GM21526 (cell line): ENCODE results near the gene CRTC3.

Experiments
- ATAC-seq: cut with Tn5 transposase; IDR thresholded peaks from one replicate; pipeline ENCODE4 v1.9.1; 2021; ENCODE audit warnings: moderate library complexity; ENCODE audit not compliant: unreplicated experiment, low FRiP score

The CRTC3 gene

DNA sequence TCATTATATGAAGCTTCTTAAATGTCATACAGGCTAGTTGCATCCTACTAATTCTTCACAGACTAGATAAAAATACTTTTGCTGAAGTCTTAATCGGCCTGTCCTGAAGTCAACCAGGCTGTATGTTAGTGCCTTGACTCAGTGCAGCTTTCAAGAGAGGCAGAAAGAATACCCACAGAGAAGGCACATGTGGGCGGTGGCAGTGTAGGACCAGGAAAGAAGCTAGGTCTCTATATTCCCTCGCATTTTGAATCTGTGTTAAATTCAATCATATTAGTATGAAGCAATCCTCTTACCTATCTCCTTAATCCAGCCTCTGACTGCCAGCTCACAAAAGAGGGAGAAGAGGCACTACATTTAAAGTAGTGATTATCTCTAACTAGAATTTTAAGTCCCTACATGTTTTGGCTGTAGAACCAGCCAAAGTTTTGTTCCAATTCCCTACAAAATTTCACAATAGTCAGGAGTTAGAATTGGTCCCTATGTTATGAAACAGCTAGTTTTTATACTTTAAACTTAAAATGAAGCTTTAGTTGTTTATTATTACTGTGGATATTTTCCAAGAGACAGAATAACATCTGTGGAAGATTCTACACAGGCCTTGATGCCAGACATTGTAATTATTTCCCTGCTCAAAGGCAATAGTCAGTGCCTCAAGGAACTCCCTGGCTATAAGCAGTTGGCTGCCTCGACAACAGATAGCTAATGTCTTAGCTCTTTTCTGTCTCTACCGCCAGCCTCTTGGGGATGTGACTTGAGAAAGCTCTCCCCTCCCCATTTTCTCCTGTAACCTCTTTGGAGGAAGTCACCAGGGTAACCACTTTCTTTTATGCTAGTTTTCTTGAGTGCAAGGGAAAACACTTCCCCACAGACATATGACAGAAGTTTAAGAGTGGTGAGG is 31.9 kb downstream of the CRTC3 start:
- no peak for ATAC-seq

DNA sequence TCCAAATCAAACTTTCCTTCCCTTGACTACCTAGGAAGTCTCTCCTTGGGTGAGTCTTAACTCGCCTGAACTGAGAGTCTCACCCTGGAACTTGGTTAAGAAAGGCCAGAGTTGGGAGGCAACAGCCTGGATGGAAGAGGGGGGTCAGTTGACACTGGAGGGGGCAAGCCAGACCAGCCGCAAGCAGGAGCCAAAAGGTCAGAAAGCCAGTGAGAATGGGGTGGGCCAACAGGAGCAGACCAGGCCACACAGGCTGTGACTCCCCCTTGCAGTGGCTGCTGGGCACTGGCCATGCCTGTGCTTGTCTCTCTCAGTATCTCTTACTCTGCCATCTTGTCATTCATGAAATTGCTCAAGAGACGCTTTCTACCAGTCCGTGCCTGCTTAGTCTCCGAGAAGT is 32.9 kb downstream of the CRTC3 start:
- no peak for ATAC-seq

DNA sequence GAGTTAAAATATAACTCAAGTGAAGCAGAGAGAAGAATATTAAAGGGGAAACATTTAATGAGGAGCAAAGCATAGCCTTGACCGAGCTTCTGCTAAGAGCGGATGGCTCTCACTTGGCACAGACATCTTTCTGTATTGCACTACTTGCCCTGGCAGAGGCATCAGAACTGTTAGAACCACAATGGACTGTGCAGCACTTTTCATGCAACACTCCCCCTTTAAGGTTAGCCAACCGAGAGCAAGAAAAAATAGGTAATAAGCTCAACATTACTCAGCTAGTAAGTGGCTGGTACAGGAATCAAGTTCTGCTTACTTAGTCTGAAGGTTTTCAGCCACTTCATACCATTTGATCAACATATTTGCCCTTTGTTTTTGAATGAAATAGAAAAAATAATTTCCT is 33.7 kb downstream of the CRTC3 start:
- no peak for ATAC-seq

DNA sequence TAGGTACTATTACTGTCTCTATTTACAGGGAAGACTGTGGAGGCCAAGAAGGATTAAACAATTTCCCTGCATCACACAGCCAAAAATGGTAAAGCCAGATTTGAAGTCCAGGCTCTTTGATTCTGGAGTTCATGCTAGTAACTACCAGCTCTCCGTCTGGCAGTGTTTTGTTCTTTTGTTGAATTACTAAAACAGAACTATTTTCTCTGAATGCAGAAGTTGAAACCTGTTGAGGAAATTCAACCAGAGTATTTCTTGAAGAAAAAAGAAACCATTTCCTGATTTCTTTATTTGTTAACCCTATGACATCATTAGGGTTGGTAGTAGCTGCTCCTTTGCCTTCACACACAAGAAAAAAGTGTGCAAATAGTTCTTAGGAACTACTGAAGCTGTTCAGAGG is 34.3 kb downstream of the CRTC3 start:
- ATAC-seq, result no peak

DNA sequence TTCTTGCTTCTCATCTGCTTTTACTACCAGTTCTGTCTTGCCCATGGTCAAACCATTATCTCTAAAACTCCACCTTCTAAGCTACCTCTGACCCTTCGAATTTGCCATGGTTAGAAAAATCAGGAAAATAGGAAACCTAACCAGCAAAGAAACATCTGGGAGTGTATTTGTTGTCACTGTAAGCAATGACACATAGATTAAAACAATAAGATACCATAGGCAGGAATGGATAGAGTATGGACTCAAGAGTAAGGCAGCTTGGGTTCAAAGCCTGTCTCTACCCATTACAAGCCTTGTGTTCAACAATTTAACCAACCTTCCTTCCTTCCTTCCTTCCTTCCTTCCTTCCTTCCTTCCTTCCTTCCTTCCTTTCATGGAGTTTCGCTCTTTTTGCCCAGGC is 34.9 kb downstream of the CRTC3 start:
- no peak for ATAC-seq

DNA sequence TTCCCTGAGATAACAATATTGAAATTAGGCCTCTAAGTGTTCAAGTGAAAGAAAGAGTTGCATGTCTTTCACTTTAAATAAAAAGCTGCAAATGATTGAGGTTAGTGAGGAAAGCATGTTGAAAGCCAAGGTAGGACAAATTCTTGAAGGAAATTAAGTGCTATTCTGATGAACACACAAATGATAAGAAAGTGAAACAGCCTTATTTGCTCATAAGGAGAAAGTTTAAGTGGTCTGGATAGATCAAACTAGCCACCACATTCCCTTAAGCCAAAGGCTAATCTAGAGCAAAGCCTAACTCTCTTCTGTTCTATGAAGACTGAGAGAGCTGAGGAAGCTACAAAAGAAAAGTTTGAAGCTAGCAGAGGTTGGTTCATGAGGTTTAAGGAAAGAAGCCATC is 36.1 kb downstream of the CRTC3 start:
- ATAC-seq, result no peak

DNA sequence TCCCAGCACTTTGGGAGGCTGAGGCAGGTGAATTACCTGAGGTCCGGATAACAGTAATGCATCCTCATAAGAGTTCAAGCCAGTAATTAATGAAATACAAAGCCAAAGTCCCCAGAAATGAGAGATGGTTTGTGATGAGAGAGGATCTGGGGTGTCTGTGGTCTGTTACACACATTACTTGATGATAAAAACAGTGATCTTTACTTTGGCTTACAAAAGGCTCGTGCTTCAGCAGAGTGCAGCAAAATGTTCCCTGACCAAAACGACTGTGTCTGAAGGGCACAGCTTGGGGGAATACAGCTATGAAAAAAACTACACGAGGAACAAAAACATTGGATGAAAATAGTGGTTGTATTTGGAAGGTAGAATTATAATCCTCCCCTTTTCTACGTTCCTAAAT is 40.9 kb downstream of the CRTC3 start:
- no peak for ATAC-seq

DNA sequence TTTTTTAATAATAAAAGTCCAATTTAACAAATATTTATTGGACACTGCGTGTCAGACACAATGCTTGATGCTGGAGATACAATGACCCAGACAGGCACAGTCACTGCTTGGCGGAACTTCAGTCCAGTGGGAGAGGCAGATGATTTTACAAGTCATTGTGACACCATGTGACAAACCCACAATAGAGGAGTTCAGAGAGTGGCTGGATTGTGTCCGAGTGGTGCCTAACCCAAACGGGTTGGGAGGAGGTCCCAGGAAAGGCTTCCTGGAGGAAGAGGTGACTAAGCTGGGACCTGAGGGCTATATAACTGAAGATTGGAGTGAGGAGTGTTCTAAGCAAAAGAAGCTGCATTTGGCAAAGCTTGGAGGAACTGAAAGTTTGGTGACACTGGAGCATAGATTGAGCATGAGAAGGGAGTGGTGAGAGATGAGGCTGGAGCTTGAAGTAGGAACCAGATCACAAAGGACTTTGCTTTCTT is 41.4 kb downstream of the CRTC3 start:
- no peak for ATAC-seq

DNA sequence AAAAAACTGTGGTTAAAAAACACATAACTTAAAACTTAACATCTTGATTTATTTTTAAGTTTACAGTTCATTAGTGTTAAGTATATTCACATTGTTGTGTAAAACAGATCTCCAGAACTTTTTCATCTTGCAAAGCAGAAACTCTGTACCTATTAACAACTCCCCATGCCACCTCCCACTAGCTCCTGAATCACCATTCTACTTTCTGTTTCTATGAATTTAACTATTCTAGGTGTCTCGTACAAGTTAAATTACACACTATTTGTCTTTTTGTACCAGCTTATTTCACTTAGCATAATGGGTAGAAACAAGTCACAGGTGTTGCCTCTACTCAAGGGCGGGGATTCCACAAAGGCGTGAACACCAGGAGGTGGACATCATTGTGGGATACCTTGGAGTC is 43.2 kb downstream of the CRTC3 start:
- ATAC-seq, result no peak

DNA sequence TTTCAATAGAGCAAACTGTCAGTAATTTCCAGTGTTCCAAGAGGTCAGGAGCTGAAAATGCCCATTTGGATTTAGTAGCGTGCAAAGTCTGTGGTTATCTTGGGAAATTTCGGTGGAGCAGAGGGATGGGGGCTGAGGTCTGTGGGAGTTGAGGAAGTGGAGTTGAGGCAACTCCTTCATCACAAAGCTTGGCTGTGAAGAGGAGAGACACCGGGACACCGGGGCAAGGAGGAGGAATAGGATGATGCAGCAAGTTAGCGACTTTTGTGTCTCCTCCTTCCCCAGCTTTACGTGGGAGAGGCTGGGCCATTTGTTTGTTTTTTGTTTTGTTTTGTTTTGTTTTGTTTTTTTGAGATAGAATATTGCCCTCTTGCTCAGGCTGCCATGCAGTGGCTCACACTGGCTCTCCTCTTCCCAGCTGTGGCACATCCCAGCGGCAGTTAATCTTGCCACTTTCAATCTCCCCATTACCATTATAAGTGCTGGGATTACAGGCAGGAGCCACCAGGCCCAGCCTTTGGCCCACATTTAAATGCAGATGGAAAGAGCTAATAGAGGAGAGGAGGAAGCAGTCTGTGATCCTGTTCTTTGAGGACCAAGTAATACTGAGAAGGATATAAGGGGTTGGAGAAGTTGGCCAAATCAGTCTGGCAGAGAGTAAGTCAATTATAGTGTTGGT is 47.1 kb downstream of the CRTC3 start:
- ATAC-seq, result no peak

DNA sequence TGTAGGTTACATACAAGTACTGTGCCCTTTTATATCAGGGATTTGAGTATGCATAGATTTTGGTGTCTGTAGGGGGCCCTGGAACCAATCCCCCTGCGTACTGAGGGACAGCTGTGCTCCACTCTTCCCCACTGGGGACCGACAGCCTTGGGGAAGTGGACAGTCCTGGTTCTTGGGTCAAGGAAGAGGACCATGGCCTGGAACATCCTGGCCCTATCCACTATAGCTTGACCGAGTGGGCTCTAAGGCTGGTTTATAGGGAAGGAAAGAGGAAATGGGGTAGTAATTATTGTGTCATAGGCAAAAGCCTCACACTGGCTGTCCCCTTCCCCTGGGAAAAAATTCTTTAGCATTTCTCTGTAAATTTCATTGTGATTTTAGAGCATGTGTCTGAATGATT is 49.5 kb downstream of the CRTC3 start:
- no peak for ATAC-seq

DNA sequence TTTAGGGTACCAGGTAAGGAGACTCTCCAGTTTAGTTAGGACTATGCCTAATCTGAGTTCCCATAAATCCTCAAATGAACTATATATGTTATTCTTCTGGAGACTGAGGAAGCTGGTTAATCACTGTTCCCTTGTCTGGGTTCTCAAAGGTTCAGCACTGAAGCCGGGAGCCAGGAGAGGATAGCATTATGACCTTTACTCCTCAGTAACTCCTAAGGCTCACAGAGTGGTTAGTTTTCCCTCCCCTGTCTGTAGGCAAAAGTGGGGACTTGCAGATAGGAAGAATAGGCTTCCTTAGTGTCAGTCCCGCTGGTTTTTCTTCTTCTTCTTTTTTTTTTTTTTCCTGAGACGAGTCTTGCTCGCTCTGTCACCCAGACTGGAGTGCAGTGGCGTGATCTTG is 50.4 kb downstream of the CRTC3 start:
- no peak for ATAC-seq

DNA sequence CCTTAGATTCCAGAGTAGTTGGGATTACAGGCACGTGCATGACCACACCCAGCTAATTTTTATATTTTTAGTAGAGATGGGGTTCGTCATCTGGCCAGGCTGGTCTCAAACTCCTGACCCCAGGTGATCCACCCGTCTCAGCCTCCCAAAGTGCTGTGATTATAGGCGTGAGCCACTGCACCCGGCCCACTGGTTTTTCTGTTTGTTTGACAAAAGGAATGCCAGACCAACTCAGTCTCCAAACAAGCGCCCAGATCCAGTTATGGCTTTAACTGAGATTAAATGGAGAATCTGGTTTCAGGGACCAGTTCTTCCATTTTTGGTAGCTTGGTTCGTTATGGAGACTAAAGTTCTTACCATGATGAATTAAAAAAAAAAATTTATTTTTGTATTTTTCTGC is 50.8 kb downstream of the CRTC3 start:
- ATAC-seq, result no peak

DNA sequence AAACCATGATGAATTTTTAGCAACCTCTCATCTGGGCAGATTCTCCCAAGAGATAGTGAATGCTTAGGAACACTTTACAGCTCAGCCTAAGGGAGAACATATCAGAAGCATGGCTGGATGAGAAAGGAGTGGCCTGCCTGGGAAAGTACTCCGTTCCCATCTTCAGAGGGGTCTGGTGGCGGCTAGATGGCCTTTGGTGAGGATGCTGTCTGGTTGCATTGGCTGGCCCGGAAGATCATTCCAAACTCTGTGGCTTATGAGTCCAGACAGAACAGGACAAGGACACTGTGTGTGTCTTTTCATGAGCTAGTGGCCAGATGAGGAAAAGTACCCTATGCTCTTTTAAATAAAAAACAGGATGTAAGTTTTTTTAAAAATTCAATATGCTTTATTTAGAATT is 51.2 kb downstream of the CRTC3 start:
- ATAC-seq, result no peak

DNA sequence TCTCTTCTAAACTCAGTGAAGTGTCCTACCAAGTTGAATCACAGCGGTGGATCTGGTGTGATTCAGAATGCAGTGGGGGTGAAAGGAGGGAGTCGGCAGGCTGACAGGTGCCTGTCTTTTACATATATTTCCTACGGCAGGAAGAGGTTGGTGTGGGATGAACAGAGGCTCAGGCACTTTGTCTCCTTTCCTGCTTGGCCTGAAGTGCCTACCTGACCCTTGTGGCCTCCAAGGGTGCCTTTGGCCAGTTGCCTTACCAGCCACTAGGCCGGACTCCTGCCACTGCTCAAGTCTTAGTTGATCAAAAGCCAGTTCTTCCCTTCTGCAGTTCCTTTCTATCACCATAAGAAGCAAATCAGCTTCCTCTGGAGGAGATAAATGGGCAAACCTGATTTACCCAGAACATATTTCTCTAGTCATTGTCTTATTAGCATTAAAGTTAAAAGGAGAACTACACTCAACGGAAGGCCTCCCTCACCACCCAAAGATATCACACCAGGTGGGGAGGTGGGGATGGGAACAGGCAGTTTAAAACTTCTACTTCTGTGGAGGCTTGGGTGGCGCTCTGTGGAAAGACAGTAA is 52.1 kb downstream of the CRTC3 start:
- ATAC-seq, result no peak

DNA sequence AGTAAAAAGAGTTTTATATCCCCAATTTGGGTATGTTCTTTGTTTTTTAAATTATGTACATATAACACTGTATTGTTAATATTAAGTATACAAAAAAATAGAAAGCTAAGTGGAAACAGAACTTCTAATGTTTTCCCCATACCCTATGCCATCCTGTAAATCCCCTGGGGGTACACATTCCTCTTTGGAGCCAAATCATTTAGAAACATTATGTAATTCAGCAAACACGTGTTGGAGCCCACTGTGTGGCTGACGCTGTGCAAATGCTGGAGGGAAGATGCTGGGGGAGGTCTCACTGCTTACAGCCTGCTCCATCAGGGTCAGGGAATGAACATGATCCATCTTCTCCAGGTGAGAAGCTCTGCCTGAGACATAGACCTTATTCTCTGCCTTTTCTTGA is 52.8 kb downstream of the CRTC3 start:
- no peak for ATAC-seq

DNA sequence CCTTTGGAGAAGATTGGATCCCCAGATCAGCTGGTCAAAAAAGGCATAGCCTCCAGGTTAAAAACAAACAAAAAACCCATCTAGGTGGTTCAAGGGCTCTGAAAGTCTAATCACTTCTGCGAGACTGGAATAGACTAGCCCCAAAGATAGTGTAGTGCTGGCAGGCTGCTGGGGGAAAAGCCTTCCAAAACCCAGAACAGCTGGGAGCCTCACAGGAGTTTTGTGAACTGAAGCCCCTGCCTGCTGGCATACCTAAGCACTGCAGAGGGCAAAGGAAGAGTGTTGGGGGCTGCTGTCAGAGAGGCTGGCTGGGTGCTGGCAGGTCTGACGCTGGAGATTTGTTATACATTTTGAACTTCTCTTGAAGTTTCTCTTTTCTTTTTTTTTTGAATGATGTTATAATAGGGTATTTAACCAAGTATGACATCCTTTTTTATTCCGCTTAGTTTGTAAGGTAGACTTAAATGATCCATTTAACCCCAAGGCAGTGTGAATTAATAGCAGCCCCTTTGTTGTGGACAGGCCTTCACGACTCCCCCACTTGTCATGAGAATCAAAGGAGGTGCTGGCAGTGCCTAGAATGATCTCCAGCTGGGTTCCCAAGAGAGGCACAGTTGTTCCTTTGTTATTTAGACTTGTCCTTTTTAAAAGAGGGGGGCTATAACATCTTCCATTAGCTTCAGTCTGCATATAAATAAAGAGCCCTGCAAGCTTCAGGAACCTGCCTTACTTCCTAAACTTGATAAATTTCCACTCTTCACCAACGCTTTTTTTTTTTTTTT is 53.9 kb downstream of the CRTC3 start:
- no peak for ATAC-seq

DNA sequence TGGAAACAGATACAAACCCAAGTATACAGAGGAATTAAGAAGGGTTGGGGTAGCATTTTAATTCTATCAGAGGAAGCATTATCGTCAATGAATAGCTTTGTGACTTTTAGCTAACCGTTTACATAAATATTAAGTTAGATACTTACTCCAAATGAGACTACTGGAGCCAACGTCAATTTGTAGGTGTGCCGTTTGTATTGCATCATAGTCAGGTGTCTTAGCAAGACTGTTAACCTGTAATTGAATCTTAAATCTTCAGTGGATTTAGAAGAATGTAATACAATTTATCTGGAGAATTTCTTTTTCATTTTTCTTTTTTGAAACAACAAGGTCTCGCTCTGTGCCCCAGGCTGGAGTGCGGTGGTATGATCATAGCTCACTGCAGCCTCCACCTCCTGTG is 55.1 kb downstream of the CRTC3 start:
- ATAC-seq, result no peak

DNA sequence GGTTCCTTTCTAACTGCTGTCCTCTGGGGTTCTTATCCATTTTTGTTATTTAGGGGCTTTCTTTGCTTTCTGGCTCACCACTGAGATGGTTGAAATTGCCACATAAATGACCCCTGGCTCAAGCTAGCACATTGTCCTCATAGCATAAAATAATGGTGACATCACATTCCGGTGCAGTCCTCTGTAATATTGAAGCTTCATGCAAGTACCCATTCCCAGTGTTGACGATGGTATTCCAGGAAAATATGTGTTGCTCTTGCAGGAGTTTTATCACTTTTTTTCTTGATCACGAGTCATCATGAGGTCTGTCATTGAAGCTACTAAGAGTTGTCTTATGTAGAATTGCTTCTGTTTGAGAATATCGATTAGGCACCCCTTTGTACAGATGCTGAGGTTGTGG is 56.1 kb downstream of the CRTC3 start:
- ATAC-seq, result no peak

DNA sequence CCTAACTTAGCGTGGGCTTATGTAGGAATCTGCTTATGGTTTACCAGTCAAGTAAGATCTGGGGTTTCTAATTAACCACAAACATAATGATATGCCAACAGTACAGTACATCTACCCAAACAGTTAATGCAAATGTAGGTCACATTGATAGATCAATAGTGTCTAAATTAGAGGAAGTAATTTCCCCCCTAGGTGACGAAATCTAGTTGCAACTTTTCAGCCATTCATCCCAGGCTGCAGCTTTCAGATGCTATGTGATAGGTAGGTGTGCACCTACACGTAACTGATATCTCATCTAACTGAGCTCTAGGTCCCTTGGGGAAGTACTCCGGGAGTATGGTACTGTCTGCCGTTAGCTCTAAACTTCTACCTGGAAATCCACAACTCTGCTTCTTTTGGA is 57.2 kb downstream of the CRTC3 start:
- ATAC-seq, result no peak

DNA sequence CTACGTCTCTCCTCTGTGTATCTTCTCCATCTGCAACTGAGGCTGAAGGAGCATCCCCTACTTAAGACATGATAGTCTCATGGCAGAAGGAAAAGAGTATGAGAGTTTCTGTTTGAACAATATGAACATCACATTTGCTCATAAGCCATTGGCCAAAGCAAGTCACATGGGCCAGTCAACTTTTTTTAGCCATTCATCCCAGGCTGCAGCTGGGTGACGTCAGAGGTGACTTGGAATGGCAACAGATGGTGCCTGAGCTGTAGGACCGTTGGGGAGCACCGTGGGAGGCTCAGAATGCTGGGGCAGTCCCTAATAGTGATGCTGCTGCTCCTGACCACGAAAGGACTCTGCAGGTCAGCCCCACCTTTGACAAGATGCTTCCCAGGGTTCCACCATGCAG is 58.7 kb downstream of the CRTC3 start:
- ATAC-seq, result no peak
